CD4-positive, alpha-beta memory T cell (primary cell): Measurements from ENCODE around the gene KCMF1. TPM values are rescaled to one million over a fixed set of nuclear protein-coding genes. Genes with fewer than 3 reads are reported as not detected.

Experiments used
- CTCF ChIA-PET: fragments of 350-600 bp; sonication (Branson Sonifier 250); formaldehyde crosslinking; loops from one replicate; lab custom pipeline; 2021; ENCODE audit warnings: inconsistent platforms; ENCODE audit not compliant: partially characterized antibody; lab: Charles Lee
- POLR2A ChIA-PET: fragments of 350-600 bp; sonication (Branson Sonifier 250); formaldehyde crosslinking; loops from one replicate; lab custom pipeline; 2021; ENCODE audit not compliant: partially characterized antibody; lab: Charles Lee
- DNase-seq, 5 donors: peaks; one replicate each; pipeline versions ENCODE4 v3.0.0 to v3.0.0-alpha.2; 2020 to 2022; ENCODE audit warnings: mixed read lengths in 1 of 5
- H3K27ac ChIP-seq: one replicate; pipeline ENCODE4 v1.7.0; 2013; ENCODE audit warnings: low read depth, low read length
- H3K27me3 ChIP-seq: 2 replicates; pipeline ENCODE4 v1.7.0; 2013; ENCODE audit warnings: mild to moderate bottlenecking, low read length, moderate library complexity; ENCODE audit not compliant: insufficient read depth
- H3K36me3 ChIP-seq: 2 replicates; pipeline ENCODE4 v1.7.0; 2013; ENCODE audit warnings: mild to moderate bottlenecking, low read length, moderate library complexity; ENCODE audit not compliant: insufficient read depth
- H3K4me1 ChIP-seq: 2 replicates; pipeline ENCODE4 v1.7.0; 2013; ENCODE audit warnings: mild to moderate bottlenecking, low read length, moderate library complexity; ENCODE audit not compliant: insufficient read depth
- H3K4me3 ChIP-seq, 2 donors: one replicate each; pipeline ENCODE4 v1.7.0; 2013; ENCODE audit warnings: low read length in 2 of 2, mild to moderate bottlenecking in 1 of 2
- H3K9me3 ChIP-seq, 2 donors: one replicate each; pipeline ENCODE4 v1.7.0; 2013; ENCODE audit warnings: low read length in 2 of 2, control low read depth in 1 of 2; ENCODE audit not compliant: control insufficient read depth in 1 of 2
- H3K27ac Mint-ChIP-seq, 7 donors: one replicate each; pipeline ENCODE4 v1.8.0; 2020 to 2021; ENCODE audit warnings: mixed read lengths in 7 of 7, mild to moderate bottlenecking in 6 of 7, inconsistent platforms in 3 of 7, moderate library complexity in 3 of 7
- H3K27me3 Mint-ChIP-seq, 2 donors: one replicate each; pipeline ENCODE4 v1.8.0; 2020 to 2021; ENCODE audit warnings: mixed read lengths in 2 of 2
- H3K36me3 Mint-ChIP-seq, 2 donors: one replicate each; pipeline ENCODE4 v1.8.0; 2020 to 2021; ENCODE audit warnings: mixed read lengths in 2 of 2, inconsistent platforms in 1 of 2, mild to moderate bottlenecking in 1 of 2
- H3K4me1 Mint-ChIP-seq, 4 donors: one replicate each; pipeline ENCODE4 v1.8.0; 2020 to 2021; ENCODE audit warnings: mixed read lengths in 4 of 4, mild to moderate bottlenecking in 1 of 4
- H3K4me3 Mint-ChIP-seq, 8 donors: one replicate each; pipeline ENCODE4 v1.8.0; 2020 to 2021; ENCODE audit warnings: mixed read lengths in 8 of 8, mild to moderate bottlenecking in 7 of 8, moderate library complexity in 6 of 8, inconsistent platforms in 3 of 8
- H3K9me3 Mint-ChIP-seq, 8 donors: one replicate each; pipeline ENCODE4 v1.8.0; 2020 to 2021; ENCODE audit warnings: mixed read lengths in 8 of 8, mild to moderate bottlenecking in 5 of 8, inconsistent platforms in 3 of 8, moderate library complexity in 1 of 8
- intact Hi-C: fragments of 100-400 bp; cut with micrococcal nuclease; formaldehyde crosslinking; loops from one replicate; pipeline ENCODE4 v1.15.1; 2023
- polyA plus RNA-seq, 2 donors: library from polyadenylated mRNA; unstranded; fragments of 300-500 nt; fragmentation: Illumina TruSeq; gene quantifications; one replicate each; pipeline ENCODE4 v1.2.3, GENCODE V29; 2021
- total RNA-seq, 2 experiments: library from RNA; stranded (reverse); gene quantifications; one replicate each; pipeline ENCODE4 v1.2.3, GENCODE V29; 2021

The KCMF1 gene
- total and polyA plus RNA-seq, 4 experiments from 2014 or later, result 25.8 to 62.7 (median 47.2) TPM

GRCh38 chr2:85078536-85078935 lies 107.6 kb downstream of the KCMF1 start:
- H3K27me3 ChIP-seq, result no peaks in the 10 kb centered on the region
- Mint-ChIP-seq H3K27ac (peak overlapping the region in 1 of 7 donors; percentile 18), H3K4me3 (no peak overlapping the region), H3K36me3 (no peaks in the 10 kb centered on the region), H3K4me1 (no peaks in the 10 kb centered on the region), H3K9me3 (peaks cover 4 to 24% (median 11%) of the 10 kb centered on the region in 8 donors), H3K27me3 (peaks cover 23 to 35% of the 10 kb centered on the region in 2 donors)
- H3K4me3 ChIP-seq, result no peak overlapping the region
- intact Hi-C loops, result no loop called here
- POLR2A ChIA-PET, result no interaction called here
- no peak for DNase-seq
- CTCF ChIA-PET, result interaction anchor here (1.6 kb wide), 1 partner anchor 12 kb away, joined by 4 read pairs; no protein-coding TSS in a partner anchor
- no peaks in the 10 kb centered on the region for H3K36me3 ChIP-seq
- no peak overlapping the region for H3K27ac ChIP-seq
- no peaks in the 10 kb centered on the region for H3K9me3 ChIP-seq
- no peaks in the 10 kb centered on the region for H3K4me1 ChIP-seq

GRCh38 chr2:85083092-85083491 lies 112.1 kb downstream of the KCMF1 start:
- Mint-ChIP-seq H3K36me3 (no peaks in the 10 kb centered on the region), H3K27me3 (peaks cover 17 to 20% of the 10 kb centered on the region in 2 donors), H3K4me3 (no peak overlapping the region), H3K27ac (no peak overlapping the region), H3K9me3 (peaks cover 4 to 24% (median 11%) of the 10 kb centered on the region in 8 donors), H3K4me1 (no peaks in the 10 kb centered on the region)
- intact Hi-C loops, result no loop called here
- Histone ChIP-seq H3K4me1 (no peaks in the 10 kb centered on the region), H3K27ac (no peak overlapping the region), H3K4me3 (no peak overlapping the region), H3K36me3 (no peaks in the 10 kb centered on the region), H3K27me3 (no peaks in the 10 kb centered on the region), H3K9me3 (no peaks in the 10 kb centered on the region)
- ChIA-PET CTCF (no interaction called here), POLR2A (no interaction called here)
- DNase-seq, result no peak

GRCh38 chr2:85085563-85085962 lies 114.6 kb downstream of the KCMF1 start:
- CTCF ChIA-PET, result no interaction called here
- H3K27me3 Mint-ChIP-seq, result peaks cover 16 to 26% of the 10 kb centered on the region in 2 donors
- no peak overlapping the region for H3K27ac Mint-ChIP-seq
- Histone ChIP-seq H3K36me3 (no peaks in the 10 kb centered on the region), H3K9me3 (no peaks in the 10 kb centered on the region), H3K27ac (no peak overlapping the region), H3K4me3 (no peak overlapping the region), H3K27me3 (no peaks in the 10 kb centered on the region), H3K4me1 (no peaks in the 10 kb centered on the region)
- peaks cover 4 to 24% (median 11%) of the 10 kb centered on the region in 8 donors for H3K9me3 Mint-ChIP-seq
- no peaks in the 10 kb centered on the region for H3K4me1 Mint-ChIP-seq
- intact Hi-C loops, result no loop called here
- POLR2A ChIA-PET, result no interaction called here
- H3K36me3 Mint-ChIP-seq, result no peaks in the 10 kb centered on the region
- no peak for DNase-seq
- no peak overlapping the region for H3K4me3 Mint-ChIP-seq

GRCh38 chr2:85087541-85087940 lies 116.6 kb downstream of the KCMF1 start:
- Mint-ChIP-seq H3K36me3 (no peaks in the 10 kb centered on the region), H3K4me3 (no peak overlapping the region), H3K9me3 (peaks cover 2 to 8% (median 4%) of the 10 kb centered on the region in 8 donors), H3K27ac (no peak overlapping the region), H3K4me1 (no peaks in the 10 kb centered on the region), H3K27me3 (peaks cover 10 to 19% of the 10 kb centered on the region in 2 donors)
- Histone ChIP-seq H3K4me3 (no peak overlapping the region), H3K36me3 (no peaks in the 10 kb centered on the region), H3K27me3 (no peaks in the 10 kb centered on the region), H3K27ac (no peak overlapping the region), H3K9me3 (no peaks in the 10 kb centered on the region), H3K4me1 (no peaks in the 10 kb centered on the region)
- CTCF ChIA-PET, result interaction anchor here (0.6 kb wide), 1 partner anchor 15 kb away, joined by 4 read pairs; no protein-coding TSS in a partner anchor
- intact Hi-C loops, result no loop called here
- DNase-seq, result no peak
- POLR2A ChIA-PET, result no interaction called here

- H3K36me3 Mint-ChIP-seq, result no peaks in the 10 kb centered on the region
- no peaks in the 10 kb centered on the region for H3K27me3 ChIP-seq
- CTCF ChIA-PET, result no interaction called here
- no peaks in the 10 kb centered on the region for H3K9me3 Mint-ChIP-seq
- POLR2A ChIA-PET, result no interaction called here
- no peak overlapping the region for H3K4me3 ChIP-seq
- H3K27ac Mint-ChIP-seq, result no peak overlapping the region
- H3K27me3 Mint-ChIP-seq, result peaks cover 1 to 10% of the 10 kb centered on the region in 2 donors
- H3K9me3 ChIP-seq, result no peaks in the 10 kb centered on the region
- no peaks in the 10 kb centered on the region for H3K36me3 ChIP-seq
- no peaks in the 10 kb centered on the region for H3K4me1 ChIP-seq
- intact Hi-C loops, result no loop called here
- no peaks in the 10 kb centered on the region for H3K4me1 Mint-ChIP-seq
- DNase-seq, result no peak
- no peak overlapping the region for H3K27ac ChIP-seq
- no peak overlapping the region for H3K4me3 Mint-ChIP-seq
These were observed 118.0 kb downstream of the KCMF1 start for GRCh38 chr2:85088921-85089320.

- Mint-ChIP-seq H3K27me3 (peaks cover 1 to 7% of the 10 kb centered on the region in 2 donors), H3K4me3 (no peak overlapping the region), H3K9me3 (no peaks in the 10 kb centered on the region), H3K4me1 (no peaks in the 10 kb centered on the region), H3K36me3 (no peaks in the 10 kb centered on the region), H3K27ac (no peak overlapping the region)
- ChIA-PET CTCF (no interaction called here), POLR2A (no interaction called here)
- H3K9me3 ChIP-seq, result no peaks in the 10 kb centered on the region
- H3K36me3 ChIP-seq, result no peaks in the 10 kb centered on the region
- no peak overlapping the region for H3K4me3 ChIP-seq
- DNase-seq, result no peak
- H3K27me3 ChIP-seq, result no peaks in the 10 kb centered on the region
- H3K4me1 ChIP-seq, result no peaks in the 10 kb centered on the region
- H3K27ac ChIP-seq, result no peak overlapping the region
- intact Hi-C loops, result no loop called here
These were observed 118.6 kb downstream of the KCMF1 start for GRCh38 chr2:85089585-85089984.

GRCh38 chr2:85091838-85092237 lies 120.9 kb downstream of the KCMF1 start:
- H3K36me3 Mint-ChIP-seq, result no peaks in the 10 kb centered on the region
- H3K4me1 Mint-ChIP-seq, result no peaks in the 10 kb centered on the region
- Histone ChIP-seq H3K36me3 (no peaks in the 10 kb centered on the region), H3K27me3 (no peaks in the 10 kb centered on the region), H3K4me1 (no peaks in the 10 kb centered on the region), H3K9me3 (no peaks in the 10 kb centered on the region), H3K27ac (no peak overlapping the region), H3K4me3 (no peak overlapping the region)
- POLR2A ChIA-PET, result no interaction called here
- H3K27ac Mint-ChIP-seq, result no peak overlapping the region
- no peak overlapping the region for H3K4me3 Mint-ChIP-seq
- intact Hi-C loops, result no loop called here
- H3K9me3 Mint-ChIP-seq, result no peaks in the 10 kb centered on the region
- H3K27me3 Mint-ChIP-seq, result peaks cover 7 to 10% of the 10 kb centered on the region in 2 donors
- CTCF ChIA-PET, result no interaction called here
- DNase-seq, result no peak

GRCh38 chr2:85095094-85095493 lies 124.1 kb downstream of the KCMF1 start:
- POLR2A ChIA-PET, result no interaction called here
- H3K27ac Mint-ChIP-seq, result no peak overlapping the region

More at GRCh38 chr2:85095094-85095493, 124.1 kb downstream of the KCMF1 start:
- Mint-ChIP-seq H3K27me3 (peaks cover 14 to 16% of the 10 kb centered on the region in 2 donors), H3K4me1 (no peaks in the 10 kb centered on the region), H3K36me3 (no peaks in the 10 kb centered on the region), H3K4me3 (no peak overlapping the region), H3K9me3 (no peaks in the 10 kb centered on the region)
- no peak overlapping the region for H3K27ac ChIP-seq
- H3K4me3 ChIP-seq, result no peak overlapping the region
- no peaks in the 10 kb centered on the region for H3K9me3 ChIP-seq
- CTCF ChIA-PET, result no interaction called here
- H3K4me1 ChIP-seq, result no peaks in the 10 kb centered on the region
- intact Hi-C loops, result no loop called here
- DNase-seq, result no peak
- no peaks in the 10 kb centered on the region for H3K27me3 ChIP-seq
- no peaks in the 10 kb centered on the region for H3K36me3 ChIP-seq
